Vagina (tissue), 2 donors: ENCODE data around the gene MSLN. TPM values are rescaled to one million over a fixed set of nuclear protein-coding genes. Genes with fewer than 3 reads are reported as not detected.

Experiments used
- DNase-seq, 2 donors: peaks; one replicate each; pipeline ENCODE4 v3.0.0-alpha.2; 2017; ENCODE audit errors: extremely low spot score in 2 of 2
- H3K27ac ChIP-seq: fragments of 200-600 bp; sonication (generic); one replicate; pipeline ENCODE4 v1.5.1; 2019
- H3K27me3 ChIP-seq: fragments of 200-600 bp; sonication (generic); one replicate; pipeline ENCODE4 v1.5.1; 2019
- H3K36me3 ChIP-seq, 2 donors: fragments of 200-600 bp; sonication (generic); one replicate each; pipeline ENCODE4 v1.5.1; 2017 to 2019
- H3K4me1 ChIP-seq: fragments of 200-600 bp; sonication (generic); one replicate; pipeline ENCODE4 v1.5.1; 2019
- H3K4me3 ChIP-seq, 2 donors: fragments of 200-600 bp; sonication (generic); 1 replicate in 1 of 2; 2 replicates in 1 of 2; pipeline ENCODE4 v1.5.1; 2016 to 2019
- H3K9me3 ChIP-seq: fragments of 200-600 bp; sonication (generic); one replicate; pipeline ENCODE4 v1.5.1; 2019
- POLR2A ChIP-seq, 2 donors: fragments of 450-650 bp; IDR thresholded peaks; one replicate each; pipeline ENCODE4 v1.6.1; 2017; ENCODE audit warnings: antibody characterized with exemption in 2 of 2, mild to moderate bottlenecking in 2 of 2, moderate library complexity in 2 of 2
- POLR2AphosphoS5 ChIP-seq, 2 donors: sonication (generic); formaldehyde crosslinking; IDR thresholded peaks; one replicate each; pipeline ENCODE4 v1.9.0; 2017; ENCODE audit warnings: antibody characterized with exemption in 2 of 2, mild to moderate bottlenecking in 2 of 2, low read depth in 1 of 2; ENCODE audit not compliant: insufficient read depth in 1 of 2
- intact Hi-C: fragments of 100-400 bp; cut with DNase I; formaldehyde crosslinking; loops from one replicate; pipeline ENCODE4 v1.15.1; 2023
- total RNA-seq: library from RNA; depleted of rRNA; stranded (reverse); fragments of >200 nt; gene quantifications from one replicate; pipeline ENCODE4 v1.2.3, GENCODE V29; 2016
- TF ChIP-seq, protein P1 (sequence below), 3 experiments: fragments of 450-650 bp in 2 of 3; fragments of 200-600 bp in 1 of 3; sonication (generic) in 1 of 3; IDR thresholded peaks; one replicate each; pipeline ENCODE4 v1.5.1; 2017 to 2019; ENCODE audit warnings: antibody characterized with exemption in 3 of 3, mild to moderate bottlenecking in 2 of 3, moderate library complexity in 2 of 3

MSLN gene
- total RNA-seq, 1 donor from 2014 or later: not detected

DNA sequence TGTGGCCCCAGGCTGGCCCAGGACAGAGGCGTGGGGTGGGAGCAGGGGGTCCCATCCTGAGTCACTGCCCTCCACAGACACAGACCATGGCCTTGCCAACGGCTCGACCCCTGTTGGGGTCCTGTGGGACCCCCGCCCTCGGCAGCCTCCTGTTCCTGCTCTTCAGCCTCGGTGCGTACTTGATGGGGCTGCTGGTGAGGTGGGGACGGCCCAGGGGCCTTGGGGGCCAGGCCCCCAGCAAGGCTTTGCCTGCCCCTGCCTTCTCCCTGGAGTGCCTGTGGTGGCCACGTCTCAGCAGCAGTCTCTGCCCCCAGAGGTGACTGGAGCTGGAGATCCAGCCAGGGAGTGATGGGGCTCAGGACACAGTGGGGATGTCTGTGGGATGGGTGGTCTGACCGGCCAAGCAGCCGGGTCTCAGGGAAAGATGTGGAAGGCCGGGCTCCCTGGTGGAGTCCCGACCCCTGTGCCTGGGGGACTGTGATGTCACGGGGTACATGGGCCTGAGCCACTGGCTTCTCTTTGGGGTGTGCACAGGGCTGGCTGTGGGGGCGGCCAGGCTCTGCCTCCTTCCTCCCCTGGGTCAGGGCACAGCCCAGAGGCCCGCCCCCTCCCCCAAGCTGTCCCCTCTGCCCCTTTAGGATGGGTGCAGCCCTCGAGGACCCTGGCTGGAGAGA lies 2.2 kb downstream of the MSLN start:
- intact Hi-C loops: no loop called here
- no peak overlapping the region for H3K4me3 ChIP-seq
- no peak for TF ChIP-seq POLR2A (IDR thresholded peaks at IDR 0.05)
- TF ChIP-seq, protein P1, sequence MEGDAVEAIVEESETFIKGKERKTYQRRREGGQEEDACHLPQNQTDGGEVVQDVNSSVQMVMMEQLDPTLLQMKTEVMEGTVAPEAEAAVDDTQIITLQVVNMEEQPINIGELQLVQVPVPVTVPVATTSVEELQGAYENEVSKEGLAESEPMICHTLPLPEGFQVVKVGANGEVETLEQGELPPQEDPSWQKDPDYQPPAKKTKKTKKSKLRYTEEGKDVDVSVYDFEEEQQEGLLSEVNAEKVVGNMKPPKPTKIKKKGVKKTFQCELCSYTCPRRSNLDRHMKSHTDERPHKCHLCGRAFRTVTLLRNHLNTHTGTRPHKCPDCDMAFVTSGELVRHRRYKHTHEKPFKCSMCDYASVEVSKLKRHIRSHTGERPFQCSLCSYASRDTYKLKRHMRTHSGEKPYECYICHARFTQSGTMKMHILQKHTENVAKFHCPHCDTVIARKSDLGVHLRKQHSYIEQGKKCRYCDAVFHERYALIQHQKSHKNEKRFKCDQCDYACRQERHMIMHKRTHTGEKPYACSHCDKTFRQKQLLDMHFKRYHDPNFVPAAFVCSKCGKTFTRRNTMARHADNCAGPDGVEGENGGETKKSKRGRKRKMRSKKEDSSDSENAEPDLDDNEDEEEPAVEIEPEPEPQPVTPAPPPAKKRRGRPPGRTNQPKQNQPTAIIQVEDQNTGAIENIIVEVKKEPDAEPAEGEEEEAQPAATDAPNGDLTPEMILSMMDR (IDR thresholded peaks at IDR 0.05): no peak
- TF ChIP-seq POLR2AphosphoS5 (IDR thresholded peaks at IDR 0.05; ENCODE audit: insufficient read depth in 1 of 2, low read depth in 1 of 2): no peak
- no peaks in the 10 kb centered on the region for H3K27me3 ChIP-seq
- no peak for DNase-seq
- H3K36me3 ChIP-seq: no peaks in the 10 kb centered on the region
- H3K27ac ChIP-seq: no peak overlapping the region
- peaks cover 8% of the 10 kb centered on the region for H3K4me1 ChIP-seq
- no peaks in the 10 kb centered on the region for H3K9me3 ChIP-seq

DNA sequence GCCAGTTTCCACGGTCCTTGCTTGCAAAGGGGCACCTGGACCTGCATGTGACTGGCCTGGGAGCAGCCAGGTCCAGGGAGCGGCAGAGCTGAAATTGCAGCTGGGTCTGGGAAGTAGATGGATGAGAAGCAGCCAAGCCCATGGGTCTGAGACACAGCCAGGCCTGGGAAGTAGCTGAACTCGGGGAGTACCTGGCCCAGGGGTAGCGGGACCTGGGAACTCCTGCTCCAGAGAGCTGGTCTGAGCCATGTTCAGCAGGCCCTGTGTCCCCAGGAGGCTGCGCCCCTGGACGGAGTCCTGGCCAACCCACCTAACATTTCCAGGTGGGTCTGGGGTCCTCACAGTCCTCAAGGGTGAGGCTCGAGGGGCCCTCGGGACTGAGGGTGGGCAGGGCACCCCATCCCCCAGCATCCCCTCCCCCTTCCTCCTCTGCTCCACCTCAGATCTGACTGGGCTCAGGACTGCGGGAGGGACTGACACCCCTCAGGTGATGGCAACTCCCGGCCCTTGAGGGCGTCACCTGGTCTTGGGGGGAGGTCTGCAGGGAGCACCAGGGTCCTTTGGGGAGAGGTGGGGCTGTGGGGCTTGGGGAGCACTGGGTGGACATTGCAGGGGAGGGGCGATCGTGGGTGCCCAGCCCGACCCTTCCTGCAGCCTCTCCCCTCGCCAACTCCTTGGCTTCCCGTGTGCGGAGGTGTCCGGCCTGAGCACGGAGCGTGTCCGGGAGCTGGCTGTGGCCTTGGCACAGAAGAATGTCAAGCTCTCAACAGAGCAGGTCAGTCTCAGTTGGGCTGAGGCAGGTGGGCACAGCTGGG lies 3.0 kb downstream of the MSLN start:
- H3K4me1 ChIP-seq: peaks cover 8% of the 10 kb centered on the region
- no peak overlapping the region for H3K27ac ChIP-seq
- intact Hi-C loops: no loop called here
- H3K9me3 ChIP-seq: no peaks in the 10 kb centered on the region
- no peaks in the 10 kb centered on the region for H3K27me3 ChIP-seq
- no peak for DNase-seq
- no peaks in the 10 kb centered on the region for H3K36me3 ChIP-seq
- no peak overlapping the region for H3K4me3 ChIP-seq
- no peak for TF ChIP-seq POLR2A (IDR thresholded peaks at IDR 0.05)
- TF ChIP-seq, protein P1 (IDR thresholded peaks at IDR 0.05): no peak
- no peak for TF ChIP-seq POLR2AphosphoS5 (IDR thresholded peaks at IDR 0.05; ENCODE audit: insufficient read depth in 1 of 2, low read depth in 1 of 2)

DNA sequence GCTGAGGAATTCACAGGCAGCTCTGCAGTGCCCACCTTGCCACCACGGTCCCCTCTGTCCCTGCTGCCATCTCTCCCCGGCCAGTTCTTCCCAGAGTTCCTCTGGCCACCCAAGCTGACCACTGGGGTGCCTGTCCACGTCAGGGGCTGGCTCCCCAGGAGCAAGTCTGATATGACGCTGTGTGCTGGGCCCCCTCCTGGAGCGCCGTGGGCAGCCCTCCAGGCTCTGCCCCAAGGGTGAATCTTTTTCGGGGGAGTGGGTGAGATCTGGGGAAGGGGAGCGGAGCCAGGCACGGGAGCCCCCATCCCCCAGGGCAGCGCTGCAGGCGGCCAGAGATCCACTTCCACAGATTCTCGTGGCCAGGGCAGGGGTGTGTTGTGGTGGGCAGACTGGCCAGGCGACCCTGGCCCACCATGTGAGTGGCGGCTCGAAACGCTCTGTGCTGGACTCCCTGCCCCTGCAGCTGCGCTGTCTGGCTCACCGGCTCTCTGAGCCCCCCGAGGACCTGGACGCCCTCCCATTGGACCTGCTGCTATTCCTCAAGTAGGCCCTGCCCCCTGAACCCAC lies 3.7 kb downstream of the MSLN start:
- Histone ChIP-seq H3K9me3 (no peaks in the 10 kb centered on the region), H3K4me3 (no peak overlapping the region), H3K27me3 (no peaks in the 10 kb centered on the region), H3K27ac (no peak overlapping the region), H3K4me1 (peaks cover 8% of the 10 kb centered on the region), H3K36me3 (no peaks in the 10 kb centered on the region)
- intact Hi-C loops: no loop called here
- no peak for TF ChIP-seq POLR2A (IDR thresholded peaks at IDR 0.05)
- TF ChIP-seq POLR2AphosphoS5 (IDR thresholded peaks at IDR 0.05; ENCODE audit: insufficient read depth in 1 of 2, low read depth in 1 of 2): no peak
- TF ChIP-seq, protein P1 (IDR thresholded peaks at IDR 0.05): no peak
- DNase-seq: no peak

DNA sequence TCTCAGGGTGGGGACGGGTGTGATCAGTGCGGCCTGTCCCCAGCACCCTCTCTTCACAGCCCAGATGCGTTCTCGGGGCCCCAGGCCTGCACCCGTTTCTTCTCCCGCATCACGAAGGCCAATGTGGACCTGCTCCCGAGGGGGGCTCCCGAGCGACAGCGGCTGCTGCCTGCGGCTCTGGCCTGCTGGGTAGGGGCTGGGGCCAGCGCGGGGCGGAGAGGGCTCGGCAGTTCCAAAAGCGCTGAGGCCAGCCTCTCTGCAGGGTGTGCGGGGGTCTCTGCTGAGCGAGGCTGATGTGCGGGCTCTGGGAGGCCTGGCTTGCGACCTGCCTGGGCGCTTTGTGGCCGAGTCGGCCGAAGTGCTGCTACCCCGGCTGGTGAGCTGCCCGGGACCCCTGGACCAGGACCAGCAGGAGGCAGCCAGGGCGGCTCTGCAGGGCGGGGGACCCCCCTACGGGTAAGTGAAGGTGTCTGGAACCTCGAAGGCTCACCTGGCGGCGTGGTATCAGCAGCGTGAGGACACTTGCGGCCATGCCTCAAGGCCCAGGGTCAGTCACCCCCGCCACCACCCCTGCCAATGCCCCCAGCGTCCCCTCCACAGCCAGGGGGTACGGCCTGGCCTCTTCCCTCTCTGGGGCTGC lies 4.4 kb downstream of the MSLN start:
- DNase-seq: no peak
- Histone ChIP-seq H3K9me3 (no peaks in the 10 kb centered on the region), H3K36me3 (no peaks in the 10 kb centered on the region), H3K27me3 (no peaks in the 10 kb centered on the region), H3K4me1 (peaks cover 6% of the 10 kb centered on the region), H3K27ac (no peak overlapping the region), H3K4me3 (no peak overlapping the region)
- TF ChIP-seq POLR2AphosphoS5 (IDR thresholded peaks at IDR 0.05; ENCODE audit: insufficient read depth in 1 of 2, low read depth in 1 of 2): no peak
- intact Hi-C loops: no loop called here

DNA sequence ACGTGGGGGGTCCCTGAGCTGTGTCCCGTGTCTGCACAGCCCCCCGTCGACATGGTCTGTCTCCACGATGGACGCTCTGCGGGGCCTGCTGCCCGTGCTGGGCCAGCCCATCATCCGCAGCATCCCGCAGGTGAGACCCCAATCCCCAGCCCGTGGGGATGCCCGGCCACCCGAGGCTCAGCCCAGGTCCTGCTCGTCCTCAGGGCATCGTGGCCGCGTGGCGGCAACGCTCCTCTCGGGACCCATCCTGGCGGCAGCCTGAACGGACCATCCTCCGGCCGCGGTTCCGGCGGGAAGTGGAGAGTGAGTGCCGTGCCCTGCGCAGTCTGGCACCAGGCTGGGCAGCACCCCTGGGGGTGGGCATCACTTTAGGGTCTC lies 4.9 kb downstream of the MSLN start:
- no peaks in the 10 kb centered on the region for H3K27me3 ChIP-seq
- H3K4me1 ChIP-seq: peaks cover 1% of the 10 kb centered on the region
- intact Hi-C loops: no loop called here

More for the DNA sequence above, 4.9 kb downstream of the MSLN start:
- no peak overlapping the region for H3K4me3 ChIP-seq
- no peak for DNase-seq
- H3K9me3 ChIP-seq: no peaks in the 10 kb centered on the region
- no peak overlapping the region for H3K27ac ChIP-seq
- H3K36me3 ChIP-seq: no peaks in the 10 kb centered on the region
- TF ChIP-seq, protein P1 (IDR thresholded peaks at IDR 0.05): no peak
- TF ChIP-seq POLR2A (IDR thresholded peaks at IDR 0.05) (no peak), POLR2AphosphoS5 (IDR thresholded peaks at IDR 0.05; ENCODE audit: insufficient read depth in 1 of 2, low read depth in 1 of 2) (no peak)
